Measurements from ENCODE around the gene DDAH2.

DDAH2 gene

GRCh38 chr6:31689249-31690110 is 39.6 kb downstream of the DDAH2 start:
- Histone ChIP-seq H3K4me3 (no peak overlapping the region), H3K9me3 (no peaks in the 10 kb centered on the region), H3K4me1 (no peaks in the 10 kb centered on the region), H3K36me3 (replicated peaks) (peaks cover 46% of the 10 kb centered on the region), H3K27me3 (ENCODE audit: low read depth) (no peaks in the 10 kb centered on the region)
- DNase-seq (ENCODE audit: low spot score in 2 of 2), result peak in 1 of 2 experiments; percentile 35
- in situ Hi-C loops (cut with MboI; ENCODE audit: low sequenced_read_pairs), result no loop called here

GRCh38 chr6:31687860-31688693 is 41.0 kb downstream of the DDAH2 start:
- no peak for DNase-seq (ENCODE audit: low spot score in 2 of 2)
- no peaks in the 10 kb centered on the region for H3K4me1 ChIP-seq
- peaks cover 40% of the 10 kb centered on the region for H3K36me3 ChIP-seq (replicated peaks)
- H3K4me3 ChIP-seq, result no peak overlapping the region
- H3K27me3 ChIP-seq (ENCODE audit: low read depth), result no peaks in the 10 kb centered on the region
- H3K9me3 ChIP-seq, result no peaks in the 10 kb centered on the region
- in situ Hi-C loops (cut with MboI; ENCODE audit: low sequenced_read_pairs), result no loop called here

DNA sequence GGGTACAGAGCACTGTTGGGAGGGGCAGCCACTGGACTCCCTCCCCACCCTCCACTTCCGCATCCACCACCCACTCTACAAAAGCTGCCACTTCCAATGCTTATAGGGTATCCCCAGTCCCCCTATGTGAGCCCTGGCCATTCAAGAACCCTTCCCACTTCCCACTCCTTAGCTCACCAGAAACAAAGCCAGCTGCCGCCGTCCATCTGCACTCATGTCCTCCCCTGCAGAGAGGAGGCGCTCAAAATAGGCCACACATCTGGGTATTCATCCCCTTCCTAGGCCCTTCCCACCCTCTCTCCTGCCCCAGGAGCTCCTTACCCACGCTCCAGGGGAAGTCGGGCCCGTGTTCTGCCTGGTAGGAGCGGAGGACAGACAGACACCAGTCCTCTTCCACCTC is 41.8 kb downstream of the DDAH2 start:
- no peaks in the 10 kb centered on the region for H3K27me3 ChIP-seq (ENCODE audit: low read depth)
- peaks cover 36% of the 10 kb centered on the region for H3K36me3 ChIP-seq (replicated peaks)
- no peaks in the 10 kb centered on the region for H3K4me1 ChIP-seq
- no peak overlapping the region for H3K4me3 ChIP-seq
- H3K9me3 ChIP-seq, result no peaks in the 10 kb centered on the region
- in situ Hi-C loops (cut with MboI; ENCODE audit: low sequenced_read_pairs), result no loop called here
- DNase-seq (ENCODE audit: low spot score in 2 of 2), result no peak

GRCh38 chr6:31686483-31686882 is 42.6 kb downstream of the DDAH2 start:
- H3K4me3 ChIP-seq, result no peak overlapping the region
- DNase-seq (ENCODE audit: low spot score in 2 of 2), result no peak
- in situ Hi-C loops (cut with MboI; ENCODE audit: low sequenced_read_pairs), result no loop called here
- H3K27me3 ChIP-seq (ENCODE audit: low read depth), result no peaks in the 10 kb centered on the region
- H3K36me3 ChIP-seq (replicated peaks), result peaks cover 36% of the 10 kb centered on the region
- peaks cover 2% of the 10 kb centered on the region for H3K4me1 ChIP-seq
- H3K9me3 ChIP-seq, result no peaks in the 10 kb centered on the region

DNA sequence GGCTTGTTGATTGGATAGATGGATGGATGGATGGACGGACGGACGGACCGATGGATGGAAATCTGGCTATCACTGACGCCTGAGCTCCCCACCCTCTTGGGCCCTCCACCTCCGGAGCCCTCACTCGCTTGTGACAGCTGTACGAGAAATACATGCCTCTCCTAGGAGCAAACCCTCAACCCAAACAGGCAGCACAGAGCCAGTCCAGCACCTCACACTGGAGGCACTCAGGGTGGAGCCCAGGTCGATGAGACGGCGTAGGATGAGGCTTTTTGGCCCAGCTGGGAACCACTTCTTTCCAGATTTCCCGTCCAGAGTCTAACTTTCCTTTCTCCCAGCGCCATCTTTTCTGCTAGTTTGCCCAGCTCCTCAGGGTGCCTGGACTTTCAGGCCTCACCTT is 45.5 kb downstream of the DDAH2 start:
- no peak for DNase-seq (ENCODE audit: low spot score in 2 of 2)
- no peaks in the 10 kb centered on the region for H3K9me3 ChIP-seq
- in situ Hi-C loops (cut with MboI; ENCODE audit: low sequenced_read_pairs), result no loop called here
- H3K4me3 ChIP-seq, result no peak overlapping the region
- peaks cover 12% of the 10 kb centered on the region for H3K4me1 ChIP-seq
- no peaks in the 10 kb centered on the region for H3K27me3 ChIP-seq (ENCODE audit: low read depth)
- H3K36me3 ChIP-seq (replicated peaks), result peaks cover 13% of the 10 kb centered on the region

DNA sequence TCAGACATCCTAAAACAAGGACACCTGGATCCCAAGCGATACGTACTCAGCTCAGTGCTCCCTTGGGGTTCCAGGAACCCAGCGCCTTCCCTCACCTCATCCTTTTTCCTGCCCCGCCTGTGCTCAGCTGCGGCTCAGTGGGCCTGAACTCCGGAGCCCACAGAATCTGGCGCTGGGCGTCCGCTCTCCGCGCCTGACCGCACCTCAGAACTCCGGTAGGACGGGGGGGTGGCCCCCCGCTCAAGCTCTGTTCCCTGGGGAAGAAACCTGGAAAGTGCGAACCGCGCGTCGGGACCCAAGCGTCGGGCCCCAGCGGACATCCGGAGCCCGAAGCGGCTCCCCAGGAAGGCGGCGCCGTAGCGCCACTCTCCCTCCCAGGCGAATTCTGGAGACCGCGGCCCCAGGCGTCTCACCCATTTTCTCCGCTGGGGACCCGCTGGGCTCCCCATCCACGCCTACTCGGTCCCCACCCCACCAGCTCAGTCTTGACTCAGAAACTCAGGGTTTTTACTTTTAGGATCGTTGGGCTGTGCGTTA is 47.9 kb downstream of the DDAH2 start:
- peaks cover 12% of the 10 kb centered on the region for H3K4me1 ChIP-seq
- in situ Hi-C loops (cut with MboI; ENCODE audit: low sequenced_read_pairs), result no loop called here
- peak in 1 of 2 experiments; percentile 63 for DNase-seq (ENCODE audit: low spot score in 2 of 2)
- H3K9me3 ChIP-seq, result no peaks in the 10 kb centered on the region
- H3K36me3 ChIP-seq (replicated peaks), result no peaks in the 10 kb centered on the region
- no peaks in the 10 kb centered on the region for H3K27me3 ChIP-seq (ENCODE audit: low read depth)
- peak overlapping the region; percentile 30 for H3K4me3 ChIP-seq

- H3K4me1 ChIP-seq, result peaks cover 12% of the 10 kb centered on the region
- in situ Hi-C loops (cut with MboI; ENCODE audit: low sequenced_read_pairs), result no loop called here
- H3K4me3 ChIP-seq, result peak within 1 kb of the TSS; percentile 30
- no peaks in the 10 kb centered on the region for H3K27me3 ChIP-seq (ENCODE audit: low read depth)
- DNase-seq (ENCODE audit: low spot score in 2 of 2), result peak; percentile 84 to 87
- H3K36me3 ChIP-seq (replicated peaks), result no peaks in the 10 kb centered on the region
- H3K9me3 ChIP-seq, result no peaks in the 10 kb centered on the region
Observed at GRCh38 chr6:31680226-31681134, 48.6 kb downstream of the DDAH2 start, which contains the start of gene LY6G5C. Gene LY6G5C (minus strand): TSS chr6:31681067. CDS start chr6:31680373, 694 bp downstream.

GRCh38 chr6:31677955-31678354 is 51.1 kb downstream of the DDAH2 start:
- in situ Hi-C loops (cut with MboI; ENCODE audit: low sequenced_read_pairs), result no loop called here
- H3K27me3 ChIP-seq (ENCODE audit: low read depth), result no peaks in the 10 kb centered on the region
- H3K4me3 ChIP-seq, result no peak overlapping the region
- H3K4me1 ChIP-seq, result peaks cover 12% of the 10 kb centered on the region
- no peaks in the 10 kb centered on the region for H3K9me3 ChIP-seq
- peaks cover 6% of the 10 kb centered on the region for H3K36me3 ChIP-seq (replicated peaks)
- DNase-seq (ENCODE audit: low spot score in 2 of 2), result no peak
